ENCODE measurements around the gene ARHGAP12. TPM values are rescaled to one million over a fixed set of nuclear protein-coding genes. Genes with fewer than 3 reads are reported as not detected.

ARHGAP12 gene
- total RNA-seq, 1 donor from 2014 or later: 27.2 TPM

DNA sequence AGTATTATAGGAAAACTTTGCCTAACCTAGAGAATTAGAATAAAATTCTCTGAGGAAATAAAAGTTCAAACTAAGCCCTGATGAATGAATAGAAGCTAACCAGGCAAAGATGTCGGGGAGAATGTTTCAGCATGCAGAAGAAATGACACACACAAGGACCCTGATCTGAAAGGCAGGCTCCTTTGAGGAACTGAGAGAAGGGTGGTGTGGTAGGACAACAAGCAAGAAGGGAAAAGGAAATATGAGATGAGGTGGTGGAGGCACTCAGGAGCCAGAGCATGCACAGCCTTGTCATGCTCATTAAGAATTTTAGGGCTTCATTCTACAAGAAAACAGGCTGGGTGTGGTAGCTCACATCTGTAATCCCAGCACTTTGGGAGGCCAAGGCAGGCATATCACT, 90.6 kb downstream of the ARHGAP12 start:
- TF ChIP-seq, protein P1, sequence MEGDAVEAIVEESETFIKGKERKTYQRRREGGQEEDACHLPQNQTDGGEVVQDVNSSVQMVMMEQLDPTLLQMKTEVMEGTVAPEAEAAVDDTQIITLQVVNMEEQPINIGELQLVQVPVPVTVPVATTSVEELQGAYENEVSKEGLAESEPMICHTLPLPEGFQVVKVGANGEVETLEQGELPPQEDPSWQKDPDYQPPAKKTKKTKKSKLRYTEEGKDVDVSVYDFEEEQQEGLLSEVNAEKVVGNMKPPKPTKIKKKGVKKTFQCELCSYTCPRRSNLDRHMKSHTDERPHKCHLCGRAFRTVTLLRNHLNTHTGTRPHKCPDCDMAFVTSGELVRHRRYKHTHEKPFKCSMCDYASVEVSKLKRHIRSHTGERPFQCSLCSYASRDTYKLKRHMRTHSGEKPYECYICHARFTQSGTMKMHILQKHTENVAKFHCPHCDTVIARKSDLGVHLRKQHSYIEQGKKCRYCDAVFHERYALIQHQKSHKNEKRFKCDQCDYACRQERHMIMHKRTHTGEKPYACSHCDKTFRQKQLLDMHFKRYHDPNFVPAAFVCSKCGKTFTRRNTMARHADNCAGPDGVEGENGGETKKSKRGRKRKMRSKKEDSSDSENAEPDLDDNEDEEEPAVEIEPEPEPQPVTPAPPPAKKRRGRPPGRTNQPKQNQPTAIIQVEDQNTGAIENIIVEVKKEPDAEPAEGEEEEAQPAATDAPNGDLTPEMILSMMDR (IDR thresholded peaks at IDR 0.05): no peak
- no peak for ATAC-seq
- DNase-seq: no peak
- Histone ChIP-seq H3K4me1 (no peaks in the 10 kb centered on the region), H3K9me3 (no peaks in the 10 kb centered on the region), H3K36me3 (peaks cover 1% of the 10 kb centered on the region), H3K4me3 (no peak overlapping the region), H3K27me3 (no peaks in the 10 kb centered on the region), H3K27ac (no peak overlapping the region)
- intact Hi-C loops (cut with DNase I): no loop called here

DNA sequence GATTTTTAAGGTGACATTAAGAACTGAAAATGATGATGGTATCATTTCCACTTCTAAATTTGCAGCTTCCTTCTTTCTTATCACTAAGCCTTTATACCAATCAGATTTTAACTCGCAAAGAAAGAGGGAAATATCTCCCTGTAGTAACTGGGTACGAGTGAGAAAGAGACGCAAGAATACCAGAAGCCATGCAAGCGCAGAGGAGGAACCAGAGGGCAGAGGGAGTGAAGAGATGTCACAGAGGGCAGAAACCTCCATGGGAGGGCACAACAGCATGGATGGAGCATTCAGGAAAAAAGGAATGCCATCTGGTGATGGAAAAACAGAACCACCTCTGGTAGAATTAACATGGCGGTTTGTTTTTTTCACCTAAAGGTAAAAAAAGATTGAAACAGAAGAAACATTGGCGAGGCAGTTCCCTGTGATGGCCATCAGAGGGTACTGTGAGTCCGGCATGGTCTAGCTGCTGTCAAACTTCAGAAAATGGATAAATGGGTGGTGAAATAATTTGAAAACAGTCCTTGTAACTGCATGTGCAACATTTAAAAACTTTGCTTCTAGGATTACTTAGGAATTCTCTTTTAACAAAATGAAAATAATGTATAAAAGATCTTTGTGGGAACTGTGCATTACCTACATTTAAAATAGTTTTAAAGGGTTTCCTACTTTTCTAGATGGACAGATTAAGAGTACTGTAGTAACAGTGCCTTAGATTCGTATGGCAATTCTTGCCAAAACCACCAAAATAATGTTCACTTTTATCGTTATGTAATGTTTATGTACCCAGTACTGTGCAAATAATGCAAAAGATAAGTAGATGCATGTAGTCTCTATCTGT, 91.8 kb downstream of the ARHGAP12 start:
- TF ChIP-seq, protein P1 (IDR thresholded peaks at IDR 0.05): peak; percentile 61
- DNase-seq (no peak), ATAC-seq (peak; percentile 52)
- no peak overlapping the region for H3K4me3 ChIP-seq
- no peaks in the 10 kb centered on the region for H3K4me1 ChIP-seq
- H3K27ac ChIP-seq: no peak overlapping the region
- no peaks in the 10 kb centered on the region for H3K27me3 ChIP-seq
- intact Hi-C loops (cut with DNase I): no loop called here
- H3K9me3 ChIP-seq: no peaks in the 10 kb centered on the region
- no peaks in the 10 kb centered on the region for H3K36me3 ChIP-seq

DNA sequence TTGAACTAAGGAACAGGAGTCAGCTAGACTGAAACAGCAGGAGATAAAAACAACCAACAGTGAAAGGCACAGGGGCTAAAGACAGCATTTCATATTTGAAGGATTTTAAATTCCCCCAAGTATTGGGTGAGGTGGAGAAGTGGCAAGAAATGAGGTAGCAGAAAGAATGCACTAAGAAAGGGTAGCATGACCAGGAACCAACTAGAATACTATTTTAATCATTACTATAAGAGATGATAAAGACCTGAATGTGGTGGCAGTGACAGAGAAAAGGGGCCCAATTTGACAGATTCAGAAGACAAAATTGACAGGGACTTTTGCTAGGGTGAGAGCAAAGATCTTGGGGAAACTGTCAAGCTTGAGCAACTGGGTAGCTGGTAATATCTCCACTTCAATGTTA, 94.9 kb downstream of the ARHGAP12 start:
- DNase-seq: no peak
- no peak overlapping the region for H3K4me3 ChIP-seq
- intact Hi-C loops (cut with DNase I): no loop called here
- no peaks in the 10 kb centered on the region for H3K36me3 ChIP-seq
- H3K4me1 ChIP-seq: no peaks in the 10 kb centered on the region
- TF ChIP-seq, protein P1 (IDR thresholded peaks at IDR 0.05): no peak
- H3K27me3 ChIP-seq: no peaks in the 10 kb centered on the region
- no peak overlapping the region for H3K27ac ChIP-seq
- no peaks in the 10 kb centered on the region for H3K9me3 ChIP-seq
- ATAC-seq: no peak

DNA sequence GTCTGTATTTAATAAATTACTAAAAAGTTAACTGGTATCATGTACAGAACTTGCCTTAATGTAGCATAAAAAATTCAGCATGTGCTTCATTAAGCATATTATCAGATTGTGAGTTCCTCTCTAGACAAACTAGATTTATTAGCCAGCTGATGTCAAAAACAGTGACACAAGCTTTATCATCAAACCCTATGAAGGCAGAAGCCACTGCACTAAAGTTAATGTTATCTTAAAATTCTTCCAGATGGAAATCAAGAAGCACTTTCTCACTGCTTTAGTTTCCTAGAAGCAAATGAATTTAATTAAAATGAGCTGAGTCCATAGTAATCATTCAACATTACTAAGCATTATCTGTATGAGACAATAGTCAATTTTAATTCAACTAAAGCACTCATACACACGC, 96.4 kb downstream of the ARHGAP12 start:
- Histone ChIP-seq H3K9me3 (no peaks in the 10 kb centered on the region), H3K27ac (no peak overlapping the region), H3K27me3 (no peaks in the 10 kb centered on the region), H3K4me1 (no peaks in the 10 kb centered on the region), H3K36me3 (no peaks in the 10 kb centered on the region), H3K4me3 (no peak overlapping the region)
- TF ChIP-seq, protein P1 (IDR thresholded peaks at IDR 0.05): no peak
- ATAC-seq: no peak
- no peak for DNase-seq
- intact Hi-C loops (cut with DNase I): no loop called here

DNA sequence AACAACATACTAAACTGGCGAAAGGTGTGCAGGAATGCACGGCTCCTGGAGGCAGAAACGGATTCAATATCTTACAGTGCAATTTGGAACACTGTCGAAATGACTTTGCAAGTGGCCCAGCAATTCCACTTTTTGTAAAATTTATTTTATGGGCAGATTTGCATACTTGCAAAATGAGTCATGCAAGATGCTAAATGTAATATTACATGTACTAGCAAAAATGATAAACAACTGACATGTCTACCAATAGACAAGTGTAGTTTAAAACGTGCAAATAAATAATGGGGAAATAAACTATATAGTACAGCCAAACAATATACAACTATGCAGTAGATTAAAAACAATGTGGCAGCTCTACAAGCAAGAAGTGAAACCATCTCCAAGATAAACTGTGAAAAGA, 97.7 kb downstream of the ARHGAP12 start:
- intact Hi-C loops (cut with DNase I): no loop called here
- Histone ChIP-seq H3K36me3 (no peaks in the 10 kb centered on the region), H3K4me3 (no peak overlapping the region), H3K4me1 (no peaks in the 10 kb centered on the region), H3K27ac (no peak overlapping the region), H3K27me3 (no peaks in the 10 kb centered on the region), H3K9me3 (no peaks in the 10 kb centered on the region)
- ATAC-seq (no peak), DNase-seq (no peak)
- TF ChIP-seq, protein P1 (IDR thresholded peaks at IDR 0.05): no peak

Data from upper lobe of right lung (tissue), 1 donor.